MCF 10A (cell line): ENCODE measurements around the gene HMGN5. TPM values are rescaled to one million over a fixed set of nuclear protein-coding genes. Genes with fewer than 3 reads are reported as not detected.

Experiments used
- BruUV-seq: library from RNA; stranded (reverse); fragments of 400-500 nt; replicated peaks from 2 replicates; lab custom pipeline; 2021; lab: Mats Ljungman, UMichigan
- CTCF ChIA-PET: fragments of 300-600 bp; sonication (Branson Sonifier 250); formaldehyde crosslinking; extraction: SDS; loops from one replicate; lab custom pipeline; 2021; ENCODE audit warnings: antibody characterized with exemption, inconsistent platforms; lab: Yijun Ruan, JAX
- POLR2A ChIA-PET: fragments of 300-600, 350-650 bp; sonication (Branson Sonifier 250); formaldehyde crosslinking; extraction: SDS; loops from one replicate; lab custom pipeline; 2020; ENCODE audit warnings: antibody characterized with exemption, inconsistent platforms; lab: Yijun Ruan, JAX
- DNase-seq: peaks from one replicate; pipeline ENCODE4 v3.0.0-alpha.2; 2018; ENCODE audit not compliant: unreplicated experiment
- H3K27ac Mint-ChIP-seq: one replicate; pipeline ENCODE4 v1.8.0; 2022; ENCODE audit warnings: mild to moderate bottlenecking, low read depth, mixed read lengths; ENCODE audit not compliant: unreplicated experiment
- H3K27me3 Mint-ChIP-seq: one replicate; pipeline ENCODE4 v1.8.0; 2022; ENCODE audit warnings: mixed read lengths; ENCODE audit not compliant: insufficient read depth, unreplicated experiment
- H3K36me3 Mint-ChIP-seq: one replicate; pipeline ENCODE4 v1.8.0; 2022; ENCODE audit warnings: mild to moderate bottlenecking, moderate library complexity, mixed read lengths; ENCODE audit not compliant: insufficient read depth, unreplicated experiment
- H3K4me1 Mint-ChIP-seq: one replicate; pipeline ENCODE4 v1.8.0; 2022; ENCODE audit warnings: mixed read lengths; ENCODE audit not compliant: insufficient read depth, unreplicated experiment
- H3K4me3 Mint-ChIP-seq: one replicate; pipeline ENCODE4 v1.8.0; 2022; ENCODE audit warnings: mild to moderate bottlenecking, moderate library complexity, mixed read lengths; ENCODE audit not compliant: unreplicated experiment
- H3K9me3 Mint-ChIP-seq: one replicate; pipeline ENCODE4 v1.8.0; 2022; ENCODE audit warnings: mixed read lengths; ENCODE audit not compliant: unreplicated experiment
- intact Hi-C: fragments of 100-400 bp; cut with micrococcal nuclease; formaldehyde crosslinking; loops from 2 replicates; pipeline ENCODE4 v1.14.1; 2022
- total RNA-seq: library from RNA; stranded (reverse); gene quantifications from 2 replicates; pipeline ENCODE4 v1.2.3, GENCODE V29; 2022
- TF ChIP-seq, protein P1 (sequence below): fragments of 200-600 bp; IDR thresholded peaks from one replicate; pipeline ENCODE4 v1.8.0; 2022; ENCODE audit warnings: antibody characterized with exemption, mild to moderate bottlenecking; ENCODE audit not compliant: unreplicated experiment

Gene HMGN5
- total RNA-seq, 1 experiment from 2014 or later = 11.8 TPM

DNA sequence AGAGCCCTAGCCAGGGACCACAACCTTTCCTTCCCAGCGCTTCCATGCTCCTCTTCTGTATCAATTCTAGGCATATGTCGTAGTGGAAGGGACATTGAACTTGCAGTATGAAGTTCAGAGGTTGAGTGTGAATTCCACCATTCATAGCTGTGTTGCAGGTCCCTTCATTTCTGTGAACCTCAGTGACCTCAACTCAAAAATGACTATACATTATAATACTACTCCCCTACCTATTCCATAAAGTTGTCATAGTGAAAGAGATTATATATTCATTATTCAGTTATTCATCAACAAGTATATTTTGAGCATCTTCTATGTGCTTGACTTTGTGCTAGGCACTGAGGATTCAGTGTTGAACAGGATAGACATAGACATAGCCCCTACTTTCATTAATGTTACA lies 28.2 kb upstream of the HMGN5 start:
- peaks cover 6% of the 10 kb centered on the region for H3K36me3 Mint-ChIP-seq
- no peaks in the 10 kb centered on the region for H3K4me1 Mint-ChIP-seq
- H3K27me3 Mint-ChIP-seq = no peaks in the 10 kb centered on the region
- ChIA-PET POLR2A (no interaction called here), CTCF (no interaction called here)
- DNase-seq = no peak
- H3K9me3 Mint-ChIP-seq = no peaks in the 10 kb centered on the region
- no TSS peak for BruUV-seq
- TF ChIP-seq, protein P1, sequence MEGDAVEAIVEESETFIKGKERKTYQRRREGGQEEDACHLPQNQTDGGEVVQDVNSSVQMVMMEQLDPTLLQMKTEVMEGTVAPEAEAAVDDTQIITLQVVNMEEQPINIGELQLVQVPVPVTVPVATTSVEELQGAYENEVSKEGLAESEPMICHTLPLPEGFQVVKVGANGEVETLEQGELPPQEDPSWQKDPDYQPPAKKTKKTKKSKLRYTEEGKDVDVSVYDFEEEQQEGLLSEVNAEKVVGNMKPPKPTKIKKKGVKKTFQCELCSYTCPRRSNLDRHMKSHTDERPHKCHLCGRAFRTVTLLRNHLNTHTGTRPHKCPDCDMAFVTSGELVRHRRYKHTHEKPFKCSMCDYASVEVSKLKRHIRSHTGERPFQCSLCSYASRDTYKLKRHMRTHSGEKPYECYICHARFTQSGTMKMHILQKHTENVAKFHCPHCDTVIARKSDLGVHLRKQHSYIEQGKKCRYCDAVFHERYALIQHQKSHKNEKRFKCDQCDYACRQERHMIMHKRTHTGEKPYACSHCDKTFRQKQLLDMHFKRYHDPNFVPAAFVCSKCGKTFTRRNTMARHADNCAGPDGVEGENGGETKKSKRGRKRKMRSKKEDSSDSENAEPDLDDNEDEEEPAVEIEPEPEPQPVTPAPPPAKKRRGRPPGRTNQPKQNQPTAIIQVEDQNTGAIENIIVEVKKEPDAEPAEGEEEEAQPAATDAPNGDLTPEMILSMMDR = no peak
- intact Hi-C loops = no loop called here
- H3K27ac Mint-ChIP-seq = no peak overlapping the region
- no peak overlapping the region for H3K4me3 Mint-ChIP-seq

DNA sequence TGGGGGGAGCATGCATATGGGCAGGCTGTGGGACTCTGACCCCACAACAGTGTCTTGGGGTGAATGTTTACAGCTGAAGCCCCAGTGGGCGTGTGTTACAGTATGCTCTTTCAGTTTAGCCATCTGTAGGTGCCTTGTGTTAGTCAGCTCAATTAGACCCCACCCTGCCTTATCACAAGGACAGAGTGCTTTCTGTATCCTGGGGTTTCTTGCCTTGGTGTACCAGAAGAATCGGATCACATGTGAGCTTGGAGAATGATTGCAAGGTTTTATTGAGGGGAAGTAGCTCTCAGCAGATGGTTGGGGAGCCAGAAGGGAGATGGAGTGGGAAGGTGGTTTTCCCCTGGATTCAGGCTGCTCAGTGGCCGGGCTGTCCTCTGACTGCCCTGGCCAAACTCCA lies 27.5 kb upstream of the HMGN5 start:
- DNase-seq = no peak
- no peaks in the 10 kb centered on the region for H3K9me3 Mint-ChIP-seq
- intact Hi-C loops = no loop called here
- TF ChIP-seq, protein P1 = no peak
- H3K27ac Mint-ChIP-seq = no peak overlapping the region
- BruUV-seq = no TSS peak
- POLR2A ChIA-PET = no interaction called here
- H3K27me3 Mint-ChIP-seq = no peaks in the 10 kb centered on the region
- CTCF ChIA-PET = interaction anchor here (0.6 to 0.9 kb wide), 2 partner anchors 11 to 28 kb away, joined by 3 to 5 read pairs; partner anchors contain the start of genes HMGN5 and SH3BGRL
- peaks cover 6% of the 10 kb centered on the region for H3K36me3 Mint-ChIP-seq
- H3K4me1 Mint-ChIP-seq = no peaks in the 10 kb centered on the region
- no peak overlapping the region for H3K4me3 Mint-ChIP-seq

DNA sequence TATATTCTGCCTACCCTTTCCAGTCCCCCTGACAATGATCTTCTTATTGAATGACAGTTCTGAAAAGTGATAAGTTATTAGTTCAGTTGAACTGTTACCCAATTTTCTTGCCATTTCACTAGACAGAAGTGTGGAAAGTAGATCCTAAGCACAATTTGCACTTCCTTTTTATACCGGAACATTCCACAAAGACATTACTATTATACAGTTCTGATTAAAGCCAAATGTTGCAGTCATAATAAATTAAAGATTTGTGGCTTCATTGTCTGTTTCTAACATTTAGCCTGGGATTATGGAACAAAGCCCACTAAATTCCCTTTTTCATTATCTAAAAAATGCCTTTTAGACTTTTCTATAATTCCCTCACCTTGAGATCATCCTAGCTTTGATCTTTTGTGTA lies 14.0 kb upstream of the HMGN5 start:
- peaks cover 24% of the 10 kb centered on the region for H3K9me3 Mint-ChIP-seq
- H3K27me3 Mint-ChIP-seq = no peaks in the 10 kb centered on the region
- H3K36me3 Mint-ChIP-seq = peaks cover 22% of the 10 kb centered on the region
- ChIA-PET CTCF (no interaction called here), POLR2A (interaction anchor here (1.4 kb wide), 1 partner anchor 14 kb away, joined by 5 read pairs; the partner anchor contains the start of genes HMGN5 and SH3BGRL)
- H3K4me1 Mint-ChIP-seq = no peaks in the 10 kb centered on the region
- H3K4me3 Mint-ChIP-seq = no peak overlapping the region
- TF ChIP-seq, protein P1 = no peak
- intact Hi-C loops = no loop called here
- no TSS peak for BruUV-seq
- H3K27ac Mint-ChIP-seq = no peak overlapping the region
- DNase-seq = no peak

DNA sequence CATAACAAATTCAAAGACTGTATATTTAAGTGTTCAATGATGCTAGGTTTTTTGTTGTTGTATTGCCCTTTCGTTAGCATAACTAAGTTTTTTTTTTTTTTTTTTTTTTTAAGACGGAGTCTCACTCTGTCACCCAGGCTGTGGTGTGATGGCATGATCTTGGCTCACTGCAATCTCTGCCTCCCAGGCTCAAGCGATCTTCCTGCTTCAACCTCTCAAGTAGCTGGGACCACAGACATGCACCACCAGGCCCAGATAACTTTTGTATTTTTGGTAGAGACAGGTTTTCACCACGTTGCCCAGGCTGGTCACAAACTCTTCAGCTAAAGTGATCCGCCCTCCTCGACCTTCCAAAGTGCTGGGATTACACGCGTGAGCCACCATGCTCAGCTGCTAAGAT lies 7.2 kb upstream of the HMGN5 start:
- Mint-ChIP-seq H3K4me3 (no peak overlapping the region), H3K27ac (no peak overlapping the region), H3K27me3 (no peaks in the 10 kb centered on the region), H3K9me3 (peaks cover 20% of the 10 kb centered on the region), H3K4me1 (peaks cover 15% of the 10 kb centered on the region), H3K36me3 (peaks cover 12% of the 10 kb centered on the region)
- TF ChIP-seq, protein P1 = no peak
- intact Hi-C loops = no loop called here
- ChIA-PET CTCF (no interaction called here), POLR2A (no interaction called here)
- BruUV-seq = no TSS peak
- no peak for DNase-seq
